GM12801 (cell line): ENCODE measurements around the gene GAR1.

Experiments used
- TF ChIP-seq, protein P1 (sequence below): IDR thresholded peaks from one replicate; pipeline ENCODE4 v1.5.1; 2011; ENCODE audit warnings: control low read depth; ENCODE audit not compliant: insufficient read length; ENCODE audit errors: extremely low read depth

GAR1 gene

DNA sequence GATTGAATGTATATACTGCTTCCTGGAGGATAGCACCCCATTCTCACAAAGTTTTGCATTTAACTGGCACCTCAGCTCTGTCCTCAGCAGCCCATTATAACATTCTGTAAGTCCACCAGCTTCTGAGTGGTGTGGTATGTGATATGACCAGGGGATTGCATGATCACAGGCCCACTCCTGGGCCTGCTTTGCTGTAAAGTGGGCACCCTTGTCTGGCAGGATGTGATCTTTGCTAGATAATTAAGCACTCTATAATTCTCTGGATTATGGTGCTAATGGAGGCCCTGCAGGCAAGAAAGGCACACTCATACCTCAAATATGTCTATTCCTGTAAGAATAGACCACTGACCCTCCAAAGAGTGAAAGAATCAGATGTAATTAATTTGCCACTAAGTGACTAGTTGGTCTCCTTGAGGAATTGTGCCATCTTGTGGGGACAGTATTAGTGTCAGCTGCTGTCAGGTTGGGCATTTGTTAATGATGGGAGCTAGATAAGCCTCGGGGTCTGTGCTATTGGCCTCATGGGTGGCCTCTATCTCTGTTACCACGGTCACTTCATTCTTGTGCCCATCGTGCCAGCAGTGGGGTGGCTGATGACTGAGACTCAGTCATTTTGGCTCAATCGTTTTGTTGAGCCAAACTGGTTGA is 11.5 kb upstream of the GAR1 start:
- TF ChIP-seq, protein P1, sequence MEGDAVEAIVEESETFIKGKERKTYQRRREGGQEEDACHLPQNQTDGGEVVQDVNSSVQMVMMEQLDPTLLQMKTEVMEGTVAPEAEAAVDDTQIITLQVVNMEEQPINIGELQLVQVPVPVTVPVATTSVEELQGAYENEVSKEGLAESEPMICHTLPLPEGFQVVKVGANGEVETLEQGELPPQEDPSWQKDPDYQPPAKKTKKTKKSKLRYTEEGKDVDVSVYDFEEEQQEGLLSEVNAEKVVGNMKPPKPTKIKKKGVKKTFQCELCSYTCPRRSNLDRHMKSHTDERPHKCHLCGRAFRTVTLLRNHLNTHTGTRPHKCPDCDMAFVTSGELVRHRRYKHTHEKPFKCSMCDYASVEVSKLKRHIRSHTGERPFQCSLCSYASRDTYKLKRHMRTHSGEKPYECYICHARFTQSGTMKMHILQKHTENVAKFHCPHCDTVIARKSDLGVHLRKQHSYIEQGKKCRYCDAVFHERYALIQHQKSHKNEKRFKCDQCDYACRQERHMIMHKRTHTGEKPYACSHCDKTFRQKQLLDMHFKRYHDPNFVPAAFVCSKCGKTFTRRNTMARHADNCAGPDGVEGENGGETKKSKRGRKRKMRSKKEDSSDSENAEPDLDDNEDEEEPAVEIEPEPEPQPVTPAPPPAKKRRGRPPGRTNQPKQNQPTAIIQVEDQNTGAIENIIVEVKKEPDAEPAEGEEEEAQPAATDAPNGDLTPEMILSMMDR, result no peak

DNA sequence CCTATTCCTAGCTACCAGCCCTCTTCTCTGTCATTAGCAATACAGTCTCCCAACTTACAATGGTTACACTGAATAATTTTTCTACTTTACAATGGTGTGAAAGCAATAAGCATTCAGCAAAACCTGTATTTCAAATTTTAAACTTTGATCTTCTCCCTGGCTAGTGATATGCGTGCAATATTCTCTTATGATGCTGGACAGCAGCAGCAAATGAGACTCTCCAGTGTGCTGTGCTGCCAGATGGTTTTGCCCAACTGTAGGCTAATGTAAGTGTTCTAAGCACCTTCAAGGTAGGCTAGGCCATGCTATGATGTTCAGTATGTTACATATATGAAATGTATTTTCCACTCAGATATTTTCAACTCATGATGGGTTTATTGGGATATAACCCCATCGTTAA is 5.9 kb upstream of the GAR1 start:
- TF ChIP-seq, protein P1, result no peak

DNA sequence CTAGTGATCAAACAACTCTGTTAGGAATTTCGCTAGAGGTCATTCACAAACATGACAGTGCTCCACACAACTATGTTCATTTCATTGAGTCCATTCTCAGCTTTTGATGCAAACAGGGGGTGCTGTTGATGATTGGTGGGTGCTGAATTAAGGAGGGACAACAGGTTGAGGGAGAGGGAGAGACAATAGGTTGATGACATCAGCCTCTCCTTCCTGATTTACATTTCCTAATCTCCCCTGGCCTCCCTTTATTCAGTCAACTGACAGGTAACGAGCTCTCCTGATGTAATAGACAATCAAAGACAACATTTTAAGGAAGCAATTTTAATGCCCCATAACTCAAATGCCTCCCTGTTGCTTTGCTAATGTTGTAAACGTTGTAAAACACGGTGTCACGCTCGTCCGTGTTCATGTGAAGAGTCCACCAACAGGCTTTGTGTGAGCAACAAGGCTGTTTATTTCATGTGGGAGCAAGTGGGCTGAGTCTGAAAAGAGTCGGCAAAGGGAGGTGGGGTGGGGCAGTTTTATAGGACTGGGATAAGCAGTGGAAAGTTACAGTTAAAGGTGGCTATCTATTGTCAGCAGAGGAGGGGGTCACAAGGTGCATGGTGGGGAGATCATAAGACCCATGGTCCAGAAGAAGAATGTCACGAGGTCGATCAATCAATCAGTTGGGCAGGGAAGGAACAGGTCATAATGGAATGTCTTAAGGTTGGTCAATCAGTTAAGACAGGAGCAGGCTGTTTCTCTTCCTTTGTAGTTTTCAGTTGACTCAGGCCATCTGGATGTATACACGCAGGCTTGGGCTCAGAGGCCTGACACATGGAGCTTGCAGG is 4.8 kb upstream of the GAR1 start:
- TF ChIP-seq, protein P1, result no peak

DNA sequence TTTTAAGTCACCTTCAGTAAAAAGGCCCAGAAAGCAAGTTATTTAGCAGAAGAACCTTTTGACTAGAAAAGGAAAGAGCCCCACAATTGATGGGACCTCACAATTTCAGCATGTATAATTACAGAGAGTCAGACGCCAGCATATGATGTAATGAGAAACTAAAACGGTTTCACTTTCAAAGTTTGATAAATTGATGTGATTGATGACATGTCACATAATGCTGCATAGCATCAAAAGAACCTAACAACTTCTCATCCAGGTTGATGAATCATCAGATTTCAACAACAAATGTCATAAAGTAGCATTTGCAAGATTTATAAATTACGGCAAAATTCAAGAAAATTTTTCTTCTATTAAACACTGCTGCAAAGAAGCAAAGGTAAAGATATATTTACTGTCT is 3.9 kb upstream of the GAR1 start:
- TF ChIP-seq, protein P1, result no peak

DNA sequence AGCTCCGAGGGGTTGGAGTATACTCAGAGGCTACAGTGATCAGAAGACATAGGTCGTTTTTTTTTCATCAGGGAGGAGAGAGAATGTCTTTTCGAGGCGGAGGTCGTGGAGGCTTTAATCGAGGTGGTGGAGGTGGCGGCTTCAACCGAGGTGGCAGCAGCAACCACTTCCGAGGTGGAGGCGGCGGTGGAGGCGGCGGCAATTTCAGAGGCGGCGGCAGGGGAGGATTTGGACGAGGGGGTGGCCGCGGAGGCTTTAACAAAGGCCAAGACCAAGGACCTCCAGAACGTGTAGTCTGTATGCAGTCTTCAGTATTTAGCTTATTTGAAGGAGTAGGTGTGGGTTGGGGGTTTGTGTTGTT is 500 bp downstream of the GAR1 start:
- TF ChIP-seq, protein P1, result no peak

DNA sequence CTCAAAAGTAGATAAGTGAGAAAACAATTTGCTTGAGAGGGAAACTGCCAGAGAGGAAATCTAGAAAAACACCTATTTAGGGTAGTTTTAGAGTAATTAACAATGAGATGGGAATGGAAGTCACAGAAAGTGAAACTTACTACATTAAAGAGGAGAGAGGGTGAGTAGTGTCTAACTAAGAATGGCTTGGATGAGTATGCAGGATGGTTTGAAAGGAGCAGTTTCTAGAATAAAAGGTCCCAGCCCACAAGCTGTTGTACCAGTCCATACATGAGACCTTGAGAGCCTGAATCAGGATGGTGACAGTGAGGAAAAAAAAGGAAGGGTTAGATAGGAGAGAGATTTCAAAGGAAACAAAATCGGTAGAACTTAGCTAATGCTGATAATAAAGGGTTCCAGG is 1.3 kb downstream of the GAR1 start:
- TF ChIP-seq, protein P1, result no peak

DNA sequence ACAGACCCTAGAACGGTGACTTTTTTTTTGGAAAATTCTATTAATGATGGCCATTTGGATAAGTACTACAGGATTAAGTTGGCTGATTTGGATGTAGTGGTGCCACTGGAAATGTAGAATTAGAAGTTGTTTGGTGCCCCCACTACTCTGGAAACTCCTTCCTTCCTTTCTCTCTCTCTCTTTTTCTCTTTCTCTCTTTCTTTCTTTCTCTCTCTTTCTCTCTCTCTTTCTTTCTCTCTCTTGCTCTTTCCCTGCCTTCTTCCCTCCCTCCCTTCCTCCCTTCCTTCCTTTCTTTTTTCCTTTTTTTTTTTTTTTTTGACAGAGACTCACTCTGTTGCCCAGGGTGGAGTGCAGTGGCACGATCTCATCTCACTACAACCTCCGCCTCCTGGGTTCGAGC is 2.7 kb downstream of the GAR1 start:
- TF ChIP-seq, protein P1, result no peak
